H1 (cell line): ENCODE results near the gene OSBPL9. TPM values are rescaled to one million over a fixed set of nuclear protein-coding genes. Genes with fewer than 3 reads are reported as not detected.

Experiments
- CTCF ChIA-PET: fragments of 300-600 bp; sonication (Branson Sonifier 250); formaldehyde crosslinking; loops from one replicate; lab custom pipeline; 2021; ENCODE audit not compliant: partially characterized antibody; lab: Charles Lee
- POLR2A ChIA-PET: fragments of 300-600 bp; sonication (Branson Sonifier 250); formaldehyde crosslinking; loops from one replicate; lab custom pipeline; 2021; ENCODE audit warnings: inconsistent platforms; ENCODE audit not compliant: partially characterized antibody; lab: Charles Lee
- DNase-seq, 2 experiments: peaks; one replicate each; pipeline versions ENCODE4 v3.0.0 to v3.0.0-alpha.2; 2010 to 2022; ENCODE audit warnings: low spot score in 2 of 2, low read depth in 1 of 2, mixed read lengths in 1 of 2
- FAIRE-seq: peaks from 2 replicates; lab custom pipeline; 2011; peaks lifted over from hg19 to GRCh38; lab: Jason Lieb, UNC
- H2AFZ ChIP-seq: 2 replicates; pipeline ENCODE4 v1.8.1; 2012; ENCODE audit warnings: low read length, inconsistent platforms
- H2AK5ac ChIP-seq: 2 replicates; pipeline ENCODE4 v1.6.1; 2013; ENCODE audit warnings: low read depth, low read length
- H2BK120ac ChIP-seq: replicated peaks from 2 replicates; pipeline ENCODE3; 2013; ENCODE audit warnings: low read depth, low read length, inconsistent platforms
- H2BK12ac ChIP-seq: 2 replicates; pipeline ENCODE4 v1.6.1; 2013; ENCODE audit warnings: low read depth, low read length
- H2BK15ac ChIP-seq: 2 replicates; pipeline ENCODE4 v1.6.1; 2013; ENCODE audit warnings: low read length
- H2BK20ac ChIP-seq: 2 replicates; pipeline ENCODE4 v1.6.1; 2013; ENCODE audit warnings: low read length
- H2BK5ac ChIP-seq: 2 replicates; pipeline ENCODE4 v1.6.1; 2013; ENCODE audit warnings: low read depth, low read length
- H3K14ac ChIP-seq: 2 replicates; pipeline ENCODE4 v1.6.1; 2013; ENCODE audit warnings: inconsistent platforms; ENCODE audit not compliant: insufficient read length
- H3K18ac ChIP-seq: 2 replicates; pipeline ENCODE4 v1.6.1; 2013; ENCODE audit warnings: low read length; ENCODE audit errors: extremely low read depth
- H3K23ac ChIP-seq: 2 replicates; pipeline ENCODE4 v1.6.1; 2013; ENCODE audit warnings: inconsistent platforms; ENCODE audit not compliant: insufficient read length
- H3K23me2 ChIP-seq: 2 replicates; pipeline ENCODE4 v1.6.1; 2013; ENCODE audit warnings: low read depth, low read length
- H3K27ac ChIP-seq: 2 replicates; pipeline ENCODE4 v1.6.1; 2011; ENCODE audit warnings: low read depth, low read length, inconsistent platforms
- H3K27me3 ChIP-seq, 4 experiments: replicated peaks in 1 of 4; 1 replicate in 1 of 4; 2 replicates in 3 of 4; pipeline versions ENCODE4 v1.6.1 to v1.8.1; 2011 to 2013; ENCODE audit warnings: low read length in 3 of 4, mild to moderate bottlenecking in 3 of 4, inconsistent platforms in 2 of 4, mixed read lengths in 2 of 4, moderate library complexity in 1 of 4; ENCODE audit not compliant: control insufficient read depth in 3 of 4, insufficient read depth in 3 of 4; ENCODE audit errors: extremely low read depth in 1 of 4
- H3K36me3 ChIP-seq, 4 experiments: 2 replicates each; pipeline versions ENCODE4 v1.6.1 to v1.8.1; 2011 to 2013; ENCODE audit warnings: mild to moderate bottlenecking in 4 of 4, low read length in 3 of 4, moderate library complexity in 2 of 4, control low read depth in 1 of 4, inconsistent platforms in 1 of 4; ENCODE audit not compliant: insufficient read depth in 4 of 4, control insufficient read depth in 2 of 4
- H3K4ac ChIP-seq: replicated peaks from 2 replicates; pipeline ENCODE3; 2013; ENCODE audit warnings: low read length, low read depth, mixed read lengths, inconsistent platforms; ENCODE audit not compliant: insufficient read length
- H3K4me1 ChIP-seq, 4 experiments: replicated peaks in 1 of 4; 1 replicate in 1 of 4; 2 replicates in 3 of 4; pipeline versions ENCODE4 v1.6.1 to v1.8.1; 2011 to 2013; ENCODE audit warnings: low read length in 3 of 4, inconsistent platforms in 2 of 4, mixed read lengths in 1 of 4; ENCODE audit not compliant: insufficient read depth in 4 of 4, control insufficient read depth in 3 of 4
- H3K4me2 ChIP-seq, 2 experiments: 2 replicates each; pipeline versions ENCODE4 v1.6.1 to v1.8.1; 2011 to 2013; ENCODE audit warnings: low read depth in 2 of 2, low read length in 2 of 2, control low read depth in 1 of 2, inconsistent platforms in 1 of 2, mild to moderate bottlenecking in 1 of 2; ENCODE audit not compliant: insufficient read depth in 1 of 2
- H3K4me3 ChIP-seq, 4 experiments: fragments of 200-600, 300-600 bp in 1 of 4; sonication (generic), shearing (Covaris generic), sonication (Bioruptor Twin) in 1 of 4; 2 replicates each; pipeline versions ENCODE4 v1.5.1 to v1.8.1; 2011 to 2016; ENCODE audit warnings: low read length in 4 of 4, low read depth in 3 of 4, control low read depth in 2 of 4, inconsistent platforms in 2 of 4, mild to moderate bottlenecking in 2 of 4, mixed read lengths in 1 of 4, moderate library complexity in 1 of 4; ENCODE audit not compliant: insufficient read depth in 2 of 4; ENCODE audit errors: extremely low read depth in 1 of 4
- H3K56ac ChIP-seq: replicated peaks from 2 replicates; pipeline ENCODE3; 2013; ENCODE audit warnings: low read depth, mild to moderate bottlenecking, mixed read lengths, low read length, inconsistent platforms; ENCODE audit not compliant: insufficient read length
- H3K79me1 ChIP-seq: 2 replicates; pipeline ENCODE4 v1.6.1; 2013; ENCODE audit warnings: low read depth, low read length, control low read depth
- H3K79me2 ChIP-seq, 2 experiments: 2 replicates each; pipeline versions ENCODE4 v1.6.1 to v1.8.1; 2012 to 2013; ENCODE audit warnings: low read length in 2 of 2, mild to moderate bottlenecking in 2 of 2, inconsistent platforms in 1 of 2; ENCODE audit not compliant: insufficient read depth in 2 of 2, control insufficient read depth in 1 of 2
- H3K9ac ChIP-seq, 4 experiments: replicated peaks in 1 of 4; 1 replicate in 1 of 4; 2 replicates in 3 of 4; pipeline versions ENCODE4 v1.6.1 to v1.8.1; 2011 to 2013; ENCODE audit warnings: low read depth in 3 of 4, low read length in 3 of 4, control low read depth in 2 of 4, mild to moderate bottlenecking in 2 of 4, moderate library complexity in 2 of 4, inconsistent platforms in 1 of 4; ENCODE audit errors: extremely low read depth in 1 of 4
- H3K9me3 ChIP-seq, 2 experiments: 2 replicates each; pipeline versions ENCODE4 v1.6.1 to v1.8.1; 2012 to 2013; ENCODE audit warnings: mild to moderate bottlenecking in 2 of 2, moderate library complexity in 2 of 2, control low read depth in 1 of 2, inconsistent platforms in 1 of 2, low read depth in 1 of 2, low read length in 1 of 2, mixed read lengths in 1 of 2; ENCODE audit not compliant: insufficient read depth in 2 of 2
- H4K20me1 ChIP-seq, 2 experiments: replicated peaks in 1 of 2; 2 replicates each; pipeline versions ENCODE3 to v1.8.1; 2011 to 2013; ENCODE audit warnings: inconsistent platforms in 2 of 2, low read length in 2 of 2, mild to moderate bottlenecking in 1 of 2; ENCODE audit not compliant: insufficient read depth in 2 of 2, control insufficient read depth in 1 of 2
- H4K5ac ChIP-seq: 2 replicates; pipeline ENCODE4 v1.6.1; 2013; ENCODE audit warnings: low read length, low read depth, mixed read lengths, inconsistent platforms; ENCODE audit not compliant: insufficient read length
- H4K8ac ChIP-seq: 2 replicates; pipeline ENCODE4 v1.8.0; 2013; ENCODE audit warnings: mild to moderate bottlenecking, moderate library complexity, low read length, inconsistent platforms; ENCODE audit not compliant: insufficient read depth; ENCODE audit errors: extremely low read depth
- H4K91ac ChIP-seq: replicated peaks from 2 replicates; pipeline ENCODE3; 2013; ENCODE audit warnings: low read length, mixed read lengths, inconsistent platforms; ENCODE audit not compliant: insufficient read length
- CBX5 ChIP-seq: fragments of 300-800, 300-1000 bp; sonication (generic); IDR thresholded peaks from 2 replicates; pipeline ENCODE4 v1.7.1; 2016; ENCODE audit warnings: antibody characterized with exemption, low read length, low read depth
- CBX8 ChIP-seq: fragments of 300-800, 300-1000 bp; sonication (generic); IDR thresholded peaks from 2 replicates; pipeline ENCODE4 v1.7.1; 2016; ENCODE audit warnings: low read depth, low read length, borderline replicate concordance
- SIX5 ChIP-seq: IDR thresholded peaks from 2 replicates; pipeline ENCODE4 v1.6.1; 2011; ENCODE audit warnings: mild to moderate bottlenecking, low read depth, low read length
- WGBS, 2 experiments: shearing (Covaris generic) in 1 of 2; methylation state at CpG; one replicate each; pipeline versions ENCODE4 v1.1.6 to v1.1.7; 2013 to 2015; ENCODE audit warnings: low lambda C conversion rate in 2 of 2, mixed read lengths in 2 of 2, inconsistent platforms in 1 of 2, low coverage in 1 of 2, missing lambda C conversion rate in 1 of 2; ENCODE audit not compliant: insufficient replicate concordance in 2 of 2, insufficient coverage in 1 of 2, insufficient read length in 1 of 2; ENCODE audit errors: extremely low coverage in 1 of 2, missing lambda C conversion rate in 1 of 2; 5-methylcytosine and 5-hydroxymethylcytosine counted together
- polyA plus RNA-seq, 7 experiments: library from polyadenylated mRNA; depleted of rRNA in 3 of 7; stranded (reverse) in 5 of 7; unstranded in 2 of 7; fragments of >200 nt in 5 of 7; fragments of 200-250 nt in 2 of 7; gene quantifications; 1 replicate in 5 of 7; 2 replicates in 1 of 7; 4 replicates in 1 of 7; pipeline versions ENCODE4 v1.2.1 to v1.2.3, GENCODE V29; 2011 to 2013; ENCODE audit warnings: missing spikeins in 2 of 7, mixed read lengths in 2 of 7
- total RNA-seq: library from RNA; stranded (reverse); fragmentation: NEBNext Ultra II Directional; extraction: Animal tissue kit (Norgen Biotek cat#: 25700); gene quantifications from 2 replicates; pipeline ENCODE4 v1.2.1, GENCODE V29; 2021

Gene OSBPL9
- total and polyA plus RNA-seq, 2 of the 8 experiments (the other 6 are each of a cell fraction or from before 2014, with no cell fraction given) = 58.2 to 71.6 TPM

GRCh38 chr1:51663721-51664120, 46.8 kb downstream of the OSBPL9 start:
- Histone ChIP-seq H4K20me1 (no peaks in the 10 kb centered on the region), H3K23ac (no peak overlapping the region), H4K91ac (no peak overlapping the region), H2BK120ac (no peak overlapping the region), H2BK15ac (no peak overlapping the region), H2BK5ac (no peak overlapping the region), H4K8ac (no peak overlapping the region), H3K14ac (no peak overlapping the region), H3K4ac (no peak overlapping the region), H2BK20ac (no peak overlapping the region), H2AK5ac (no peak overlapping the region), H3K4me3 (no peak overlapping the region), H3K79me2 (no peaks in the 10 kb centered on the region), H3K36me3 (no peaks in the 10 kb centered on the region), H3K23me2 (no peaks in the 10 kb centered on the region; the same call in 1 of the 2 replicates), H3K27me3 (no peaks in the 10 kb centered on the region), H4K5ac (no peak overlapping the region), H3K18ac (no peak overlapping the region), H3K4me2 (no peak overlapping the region), H2AFZ (no peak overlapping the region), H3K79me1 (no peaks in the 10 kb centered on the region), H3K9ac (no peak overlapping the region), H3K56ac (no peak overlapping the region), H3K9me3 (no peaks in the 10 kb centered on the region), H3K27ac (no peak overlapping the region), H2BK12ac (no peak overlapping the region), H3K4me1 (peaks cover 0 to under 1% (median 0%) of the 10 kb centered on the region in 4 experiments; a peak in 2 of 7 replicates)
- POLR2A ChIA-PET = no interaction called here
- DNase-seq = no peak
- TF ChIP-seq CBX5 (no peak), SIX5 (no peak), CBX8 (no peak)
- FAIRE-seq = no peak
- 96% methylated on average over 2 of the region's 2 CpGs; no CpG with 5 or more reads in 1 of the 2 experiments for WGBS, 2 experiments
- CTCF ChIA-PET = interaction anchor here (0.7 kb wide), 1 partner anchor 14 kb away, joined by 3 read pairs; no protein-coding TSS in a partner anchor
